ENCODE measurements around the gene CTDSP2. TPM values are rescaled to one million over a fixed set of nuclear protein-coding genes. Genes with fewer than 3 reads are reported as not detected.

The CTDSP2 gene
- total RNA-seq, 1 experiment from 2014 or later: 14.2 TPM

DNA sequence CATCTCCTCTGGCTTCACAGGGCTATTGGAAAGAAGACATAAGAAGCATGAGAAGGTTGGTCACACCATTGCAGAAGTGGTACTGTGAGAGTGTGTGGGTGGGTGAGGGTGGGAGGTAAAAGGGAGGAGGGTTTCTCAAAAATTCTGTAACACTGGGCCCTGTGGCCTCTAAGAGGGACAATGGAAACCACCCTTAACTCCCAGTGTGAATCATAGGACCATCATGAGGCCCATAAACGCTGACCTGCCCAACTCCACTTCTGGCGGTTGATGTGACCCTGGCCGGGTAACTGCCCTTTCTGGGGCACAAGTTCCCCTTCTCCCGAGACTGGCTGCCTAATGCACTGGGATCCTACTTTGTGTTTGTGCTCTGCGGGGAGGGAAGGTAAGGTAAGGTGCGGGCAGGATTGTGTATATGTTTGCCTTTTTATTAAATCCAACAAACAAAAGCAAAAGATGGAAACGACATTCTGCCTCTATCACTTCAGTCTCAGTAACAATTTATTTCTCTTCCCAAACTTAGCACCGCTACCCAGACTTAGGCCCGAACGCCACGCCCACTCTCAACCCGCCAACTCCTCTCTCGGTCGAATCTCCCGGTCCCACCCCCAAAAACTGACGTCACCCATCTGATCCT is 75.2 kb downstream of the CTDSP2 start:
- peaks cover 4% of the 10 kb centered on the region; the same call in 1 of the 2 replicates for H3K36me3 ChIP-seq (ENCODE audit: insufficient read depth, low read length)
- DNase-seq: peak; percentile 98
- H3K4me1 ChIP-seq (ENCODE audit: low read length): peaks cover 27% of the 10 kb centered on the region
- H3K79me2 ChIP-seq (ENCODE audit: low read length): peaks cover 16% of the 10 kb centered on the region
- H3K27me3 ChIP-seq (ENCODE audit: low read length): no peaks in the 10 kb centered on the region
- H3K4me3 ChIP-seq (ENCODE audit: low read length): peak overlapping the region; percentile 94
- peak overlapping the region; percentile 85 for H3K9ac ChIP-seq (ENCODE audit: low read length)
- H3K9me2 ChIP-seq (replicated peaks; ENCODE audit: insufficient read depth, low read length): no peaks in the 10 kb centered on the region
- H3K9me3 ChIP-seq (ENCODE audit: low read length): no peaks in the 10 kb centered on the region
- peak overlapping the region; percentile 80 for H3K4me2 ChIP-seq (ENCODE audit: low read depth, low read length, poor library complexity, severe bottlenecking)
- H4K20me1 ChIP-seq (ENCODE audit: insufficient read depth, low read depth, low read length): no peaks in the 10 kb centered on the region
- H3K27ac ChIP-seq (ENCODE audit: low read length): peak overlapping the region; percentile 47; the same call in 1 of the 2 replicates
- H2AFZ ChIP-seq (ENCODE audit: low read length): peak overlapping the region; percentile 93

DNA sequence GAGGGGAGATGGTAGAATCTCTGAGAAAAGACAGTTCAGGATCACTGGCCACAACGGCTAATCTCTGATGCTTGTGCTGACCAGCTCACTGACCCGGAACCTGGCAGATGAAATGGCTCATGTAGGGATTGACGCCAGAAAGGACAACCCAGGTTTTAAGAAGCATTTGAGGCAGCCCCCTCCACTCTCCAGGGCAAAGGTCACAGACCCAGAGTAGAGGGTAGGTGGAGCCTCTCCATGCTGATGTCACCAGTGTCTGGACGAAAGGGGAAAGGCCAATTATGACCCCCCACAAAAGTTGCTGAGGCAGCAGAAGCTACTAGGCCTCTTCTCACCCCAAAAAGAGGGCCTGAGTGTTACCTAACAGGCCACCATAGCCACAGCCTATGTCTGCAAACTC is 75.8 kb downstream of the CTDSP2 start:
- Histone ChIP-seq H2AFZ (ENCODE audit: low read length) (no peak overlapping the region), H3K4me2 (ENCODE audit: low read depth, low read length, poor library complexity, severe bottlenecking) (peak overlapping the region; percentile 80), H3K4me1 (ENCODE audit: low read length) (peaks cover 27% of the 10 kb centered on the region), H3K9me3 (ENCODE audit: low read length) (no peaks in the 10 kb centered on the region), H3K27me3 (ENCODE audit: low read length) (no peaks in the 10 kb centered on the region), H4K20me1 (ENCODE audit: insufficient read depth, low read depth, low read length) (no peaks in the 10 kb centered on the region), H3K9ac (ENCODE audit: low read length) (peak overlapping the region; percentile 85), H3K4me3 (ENCODE audit: low read length) (peak overlapping the region; percentile 94), H3K79me2 (ENCODE audit: low read length) (peaks cover 16% of the 10 kb centered on the region), H3K27ac (ENCODE audit: low read length) (no peak overlapping the region), H3K9me2 (replicated peaks; ENCODE audit: insufficient read depth, low read length) (no peaks in the 10 kb centered on the region), H3K36me3 (ENCODE audit: insufficient read depth, low read length) (peaks cover 4% of the 10 kb centered on the region; the same call in 1 of the 2 replicates)
- DNase-seq: no peak

Small RNAs within 50 kb of the gene (small RNA-seq; reads per million reads assigned to genes)
- gene MIR26A2: 0.16 reads per million
- not detected for gene RNU6-1083P

Other genes with a start within 250 kb of the CTDSP2 start
- 16.8 and 22.9 TPM in 2 replicates for gene DTX3, start 241.9 kb downstream of the CTDSP2 start, total RNA-seq (2014; rRNA removed; shearing (Covaris generic); ENCODE audit: low replicate concordance)
- gene ARHGEF25, start 235.3 kb downstream of the CTDSP2 start, total RNA-seq (2014; rRNA removed; shearing (Covaris generic); ENCODE audit: low replicate concordance): 0.87 TPM in 1 of 2 replicates, not detected in the other
- gene B4GALNT1, start 213.5 kb downstream of the CTDSP2 start, total RNA-seq (2014; rRNA removed; shearing (Covaris generic); ENCODE audit: low replicate concordance): 0.58 and 0.63 TPM in 2 replicates
- 72.6 and 120 TPM in 2 replicates for gene OS9, start 152.6 kb downstream of the CTDSP2 start, total RNA-seq (2014; rRNA removed; shearing (Covaris generic); ENCODE audit: low replicate concordance)
- gene AGAP2, start 108.0 kb downstream of the CTDSP2 start, total RNA-seq (2014; rRNA removed; shearing (Covaris generic); ENCODE audit: low replicate concordance): 6.7 and 12.0 TPM in 2 replicates
- gene TSPAN31, start 101.7 kb downstream of the CTDSP2 start, total RNA-seq (2014; rRNA removed; shearing (Covaris generic); ENCODE audit: low replicate concordance): 33.3 and 42.7 TPM in 2 replicates
- gene CDK4, start 94.4 kb downstream of the CTDSP2 start, total RNA-seq (2014; rRNA removed; shearing (Covaris generic); ENCODE audit: low replicate concordance): 154 and 164 TPM in 2 replicates
- 30.3 and 45.9 TPM in 2 replicates for gene MARCHF9, start 91.6 kb downstream of the CTDSP2 start, total RNA-seq (2014; rRNA removed; shearing (Covaris generic); ENCODE audit: low replicate concordance)
- gene CYP27B1, start 79.7 kb downstream of the CTDSP2 start, total RNA-seq (2014; rRNA removed; shearing (Covaris generic); ENCODE audit: low replicate concordance): 0.86 and 3.5 TPM in 2 replicates
- gene METTL1, start 74.6 kb downstream of the CTDSP2 start, total RNA-seq (2014; rRNA removed; shearing (Covaris generic); ENCODE audit: low replicate concordance): 11.9 and 17.4 TPM in 2 replicates
- gene EEF1AKMT3, start 74.1 kb downstream of the CTDSP2 start, total RNA-seq (2014; rRNA removed; shearing (Covaris generic); ENCODE audit: low replicate concordance): 4.1 and 5.5 TPM in 2 replicates
- gene TSFM, start 63.9 kb downstream of the CTDSP2 start, total RNA-seq (2014; rRNA removed; shearing (Covaris generic); ENCODE audit: low replicate concordance): 40.7 and 57.1 TPM in 2 replicates
- 1.7 TPM in 1 of 2 replicates, not detected in the other for gene AVIL, start 28.0 kb downstream of the CTDSP2 start, total RNA-seq (2014; rRNA removed; shearing (Covaris generic); ENCODE audit: low replicate concordance)
- gene ATP23, start 94.8 kb upstream of the CTDSP2 start, total RNA-seq (2014; rRNA removed; shearing (Covaris generic); ENCODE audit: low replicate concordance): 13.1 and 36.3 TPM in 2 replicates